CD4-positive, alpha-beta T cell treated with Interleukin-10 for 1 hour (primary cell): ENCODE measurements around the gene NRCAM.

Experiments
- DNase-seq: peaks from one replicate; pipeline ENCODE4 v3.0.0-alpha.2; 2020

Gene NRCAM

GRCh38 chr7:108423089-108423989 is 32.9 kb downstream of the NRCAM start:
- no peak for DNase-seq

DNA sequence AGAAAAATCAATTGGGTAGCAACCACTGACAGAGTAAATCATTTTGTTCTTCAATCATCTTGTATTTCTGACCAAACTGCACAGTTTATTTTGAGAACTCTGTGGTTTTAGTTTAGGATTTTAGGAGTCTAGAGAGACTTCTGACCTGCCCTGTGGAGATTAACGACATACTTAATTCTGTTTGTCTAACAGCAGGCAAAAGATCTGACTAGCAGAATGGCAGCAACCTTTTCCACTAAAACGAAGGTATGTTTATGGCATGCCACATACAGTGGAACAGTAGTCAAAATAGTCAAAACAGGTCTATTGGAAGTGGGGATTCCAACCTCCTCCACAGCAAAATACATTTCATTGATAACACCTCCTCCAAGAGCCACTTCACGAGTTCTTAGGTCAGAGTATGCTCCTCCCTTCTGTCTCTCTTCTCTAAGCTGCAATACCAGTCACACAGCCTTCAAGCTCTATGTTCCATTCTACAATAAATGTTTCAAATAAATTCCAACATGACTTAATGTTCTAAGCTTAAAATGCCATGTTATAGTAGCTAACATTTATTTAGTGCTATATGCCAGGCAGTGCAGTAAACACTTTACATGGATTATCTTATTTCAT is 34.4 kb downstream of the NRCAM start:
- no peak for DNase-seq

- DNase-seq, result no peak
These were observed 36.0 kb downstream of the NRCAM start for GRCh38 chr7:108419961-108420908.

- DNase-seq, result no peak
These were observed 37.3 kb downstream of the NRCAM start for GRCh38 chr7:108418946-108419345.

- no peak for DNase-seq
These were observed 38.3 kb downstream of the NRCAM start for GRCh38 chr7:108417926-108418325.

- no peak for DNase-seq
These were observed 39.1 kb downstream of the NRCAM start for GRCh38 chr7:108417144-108417543.

DNA sequence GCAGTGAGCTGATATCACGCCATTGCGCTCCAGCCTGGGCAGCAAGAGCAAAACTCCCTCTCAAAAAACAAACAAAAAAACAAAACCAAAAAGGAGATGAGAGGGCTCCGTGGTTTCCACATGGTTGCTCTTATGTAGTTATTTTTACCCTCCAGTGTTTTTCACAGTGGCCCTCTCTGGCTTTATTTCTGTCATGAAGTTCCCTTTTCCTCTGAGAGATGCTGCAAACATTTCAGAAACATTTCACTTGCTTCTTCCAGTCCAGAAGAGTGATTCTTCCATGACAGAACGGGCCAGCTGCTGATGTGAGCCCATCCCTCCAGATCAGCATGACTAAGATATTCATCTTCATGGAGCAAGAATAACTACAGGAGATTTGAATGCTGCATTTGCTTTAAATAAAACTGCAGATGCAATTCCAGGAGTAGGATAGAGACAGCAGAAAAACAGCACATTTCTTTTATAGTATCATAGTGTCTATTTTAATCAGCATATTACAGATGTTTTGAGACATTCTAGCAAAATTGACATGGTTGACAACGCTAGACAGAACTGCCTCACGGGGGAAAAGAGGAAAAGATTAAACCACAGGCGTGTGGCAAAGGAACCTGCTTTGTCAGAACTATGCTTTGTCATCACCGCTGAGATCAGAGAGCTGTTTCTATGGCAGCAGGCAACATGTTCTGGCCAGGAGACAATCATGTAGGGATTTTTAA is 40.3 kb downstream of the NRCAM start:
- DNase-seq, result peak; percentile 6

DNA sequence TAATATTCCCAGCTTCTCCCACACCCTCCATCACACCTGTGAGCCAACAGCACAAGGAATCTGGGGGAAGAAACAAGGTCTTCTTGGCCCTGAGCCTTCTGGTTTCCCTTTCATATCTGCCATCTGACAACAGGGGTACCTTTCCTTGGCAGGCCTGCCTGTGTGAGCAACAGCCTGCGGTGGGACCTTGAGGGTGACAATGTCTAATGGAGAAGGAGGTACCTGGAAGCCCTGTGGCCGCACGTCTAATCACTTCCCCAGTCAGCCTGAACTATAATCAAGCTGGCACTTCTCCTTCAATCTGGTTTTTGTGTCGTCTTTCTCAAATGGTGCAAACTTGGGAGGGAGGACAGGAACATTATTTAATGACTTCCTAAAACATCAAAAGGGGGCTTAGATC is 41.2 kb downstream of the NRCAM start:
- DNase-seq, result no peak

- DNase-seq, result no peak
These were observed 42.3 kb downstream of the NRCAM start for GRCh38 chr7:108413782-108414492.

DNA sequence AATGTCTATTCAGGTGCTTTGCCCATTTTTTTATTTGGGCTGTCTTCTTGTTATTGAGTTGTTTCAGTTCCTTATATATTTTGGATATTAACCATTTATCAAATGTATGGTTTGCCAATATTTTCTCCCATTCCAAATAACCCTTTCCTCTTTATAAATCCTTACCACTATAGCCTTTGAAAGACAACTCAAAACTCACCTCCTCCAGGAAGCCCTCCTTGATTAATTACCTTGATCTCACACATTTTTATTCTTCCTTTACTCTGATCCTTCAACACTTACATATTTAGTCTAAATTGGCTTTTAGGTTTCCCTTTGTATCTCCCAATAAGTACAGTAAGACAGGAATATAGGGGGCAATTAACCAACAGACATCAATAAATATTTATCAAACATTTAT is 42.9 kb downstream of the NRCAM start:
- no peak for DNase-seq

- no peak for DNase-seq
These were observed 47.1 kb downstream of the NRCAM start for GRCh38 chr7:108409146-108409545.

- no peak for DNase-seq
These were observed 47.8 kb downstream of the NRCAM start for GRCh38 chr7:108408296-108408991.

GRCh38 chr7:108407676-108408075 is 48.6 kb downstream of the NRCAM start:
- DNase-seq, result no peak

- no peak for DNase-seq
These were observed 49.9 kb downstream of the NRCAM start for GRCh38 chr7:108406222-108406890.

DNA sequence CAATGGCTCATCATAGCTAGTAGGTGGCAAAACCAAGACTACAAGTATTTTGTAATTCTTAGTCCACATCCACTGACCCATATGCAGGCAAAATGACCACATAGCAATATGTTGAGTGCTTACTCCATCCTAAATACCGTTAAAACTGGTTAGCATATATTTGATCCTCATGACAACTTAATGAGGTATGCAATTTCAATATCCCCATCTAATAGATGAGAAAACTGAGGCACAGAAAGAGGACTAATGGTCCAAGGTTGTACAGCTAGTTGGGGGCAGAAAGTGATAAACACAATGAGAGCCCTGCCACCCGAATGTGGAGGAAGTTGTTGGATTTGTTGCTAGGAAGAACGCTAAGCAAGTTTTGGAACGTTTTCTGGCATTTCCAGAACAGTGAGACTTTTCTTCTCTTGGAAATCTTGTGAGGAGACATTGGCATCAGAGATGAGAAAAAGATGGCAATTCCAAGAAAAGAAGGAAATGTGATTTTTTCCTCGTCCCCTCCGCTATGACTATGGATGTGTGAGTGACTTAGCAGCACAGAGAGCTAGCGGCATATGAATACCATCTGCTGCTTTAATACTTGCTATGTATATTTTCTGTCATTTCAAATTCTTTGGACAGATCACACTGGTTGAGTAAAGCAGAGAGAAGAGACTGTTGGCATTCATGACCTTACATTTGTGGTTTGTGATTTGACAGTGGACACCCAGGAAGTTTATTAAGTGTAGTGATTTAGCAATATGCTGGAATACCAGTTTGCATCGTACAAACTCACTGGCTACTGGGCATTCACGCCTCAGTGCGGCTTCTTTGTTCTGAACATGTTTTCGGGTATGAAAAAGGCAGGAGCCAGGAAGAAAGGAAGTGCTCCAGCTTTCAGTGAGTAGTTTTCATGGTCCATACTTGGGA is 51.5 kb downstream of the NRCAM start:
- no peak for DNase-seq

GRCh38 chr7:108403597-108404217 is 52.5 kb downstream of the NRCAM start:
- DNase-seq, result no peak

- no peak for DNase-seq
These were observed 53.4 kb downstream of the NRCAM start for GRCh38 chr7:108402865-108403264.

- DNase-seq, result no peak
These were observed 60.2 kb downstream of the NRCAM start for GRCh38 chr7:108396080-108396479.

- no peak for DNase-seq
These were observed 60.8 kb downstream of the NRCAM start for GRCh38 chr7:108395426-108395825.
